Effector CD8-positive, alpha-beta T cell (primary cell): ENCODE data around the gene PIP5K1A.
"Not testable (repeated sequence)": the region's sequence is repeated elsewhere in the genome, so short reads cannot be mapped to it uniquely, and the experiment has no call there.

Source experiments
- DNase-seq: peaks from one replicate; lab custom pipeline; 2025; lab: John Stamatoyannopoulos, UW
- total RNA-seq, 4 experiments: gene quantifications; one replicate each; lab custom pipeline; 2026; lab: John Stamatoyannopoulos, UW

PIP5K1A gene, protein sequence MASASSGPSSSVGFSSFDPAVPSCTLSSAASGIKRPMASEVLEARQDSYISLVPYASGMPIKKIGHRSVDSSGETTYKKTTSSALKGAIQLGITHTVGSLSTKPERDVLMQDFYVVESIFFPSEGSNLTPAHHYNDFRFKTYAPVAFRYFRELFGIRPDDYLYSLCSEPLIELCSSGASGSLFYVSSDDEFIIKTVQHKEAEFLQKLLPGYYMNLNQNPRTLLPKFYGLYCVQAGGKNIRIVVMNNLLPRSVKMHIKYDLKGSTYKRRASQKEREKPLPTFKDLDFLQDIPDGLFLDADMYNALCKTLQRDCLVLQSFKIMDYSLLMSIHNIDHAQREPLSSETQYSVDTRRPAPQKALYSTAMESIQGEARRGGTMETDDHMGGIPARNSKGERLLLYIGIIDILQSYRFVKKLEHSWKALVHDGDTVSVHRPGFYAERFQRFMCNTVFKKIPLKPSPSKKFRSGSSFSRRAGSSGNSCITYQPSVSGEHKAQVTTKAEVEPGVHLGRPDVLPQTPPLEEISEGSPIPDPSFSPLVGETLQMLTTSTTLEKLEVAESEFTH
- 66.2 to 96.6 (median 80.2) reads per million in 4 experiments for total RNA-seq

DNA sequence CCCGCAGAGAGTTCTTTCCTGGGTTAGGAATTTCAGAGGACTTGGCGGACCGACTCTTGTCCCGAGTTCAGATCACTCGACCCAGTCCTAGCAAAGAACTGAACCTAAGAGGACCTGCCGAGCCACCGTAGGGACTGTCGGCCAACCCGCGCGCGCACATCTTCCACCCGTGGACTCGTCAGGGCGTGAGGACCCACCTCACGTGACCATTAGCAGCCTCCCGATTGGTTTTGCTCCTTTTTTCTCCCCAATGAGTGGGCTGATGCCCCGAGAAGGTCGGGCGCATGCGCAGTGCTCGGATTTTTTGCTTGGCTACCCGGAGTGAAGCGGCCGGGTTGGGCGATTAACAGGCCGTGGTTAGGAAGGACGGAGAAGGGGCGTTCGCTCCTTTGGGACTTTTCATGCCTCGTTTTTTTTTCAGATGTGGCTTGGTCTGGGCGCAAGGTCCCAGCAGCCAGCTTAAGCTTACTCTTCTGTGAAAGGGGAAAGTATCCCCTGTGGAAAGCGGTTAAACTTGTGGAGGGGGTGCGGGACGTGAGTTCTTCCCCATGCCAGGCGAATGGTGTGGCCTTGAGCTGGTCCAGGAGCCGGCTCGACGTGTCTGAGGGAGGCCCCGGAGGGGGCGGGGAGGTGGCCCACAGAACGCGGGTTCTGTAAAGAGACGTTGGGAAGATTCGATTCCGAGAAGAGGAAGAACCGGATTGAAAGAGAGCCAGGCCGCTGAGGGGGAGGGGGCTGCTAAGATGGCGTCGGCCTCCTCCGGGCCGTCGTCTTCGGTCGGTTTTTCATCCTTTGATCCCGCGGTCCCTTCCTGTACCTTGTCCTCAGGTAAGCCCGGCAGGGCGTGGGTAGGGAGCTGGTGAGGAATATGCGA, at the start of gene PIP5K1A:
TSS of gene PIP5K1A (plus strand) at position 299 of the 874 bp plus-strand sequence. CDS start at position 744, 445 bp downstream.
- DNase-seq: peak; percentile 99

DNA sequence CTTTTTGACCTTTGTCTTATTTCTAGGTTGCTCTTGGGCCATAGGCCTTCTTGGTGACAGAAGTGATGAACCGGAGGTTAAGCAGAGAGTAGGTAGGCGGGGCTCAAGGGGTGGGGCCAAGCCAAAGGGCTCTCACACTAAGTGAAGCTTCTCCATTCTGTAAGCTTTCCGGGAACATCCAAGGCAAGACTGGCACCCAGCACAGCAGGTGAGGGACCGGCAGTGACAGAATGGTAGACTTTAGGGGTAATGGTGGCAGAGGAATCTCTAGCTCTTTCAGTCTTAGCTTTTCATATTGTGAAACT, 41.9 kb upstream of the PIP5K1A start, which contains the start of gene TNFAIP8L2:
TSS of gene TNFAIP8L2 (plus strand) at position 135 of the 305 bp plus-strand sequence. CDS start 2,049 bp downstream, outside the sequence.
- peak; percentile 48 for DNase-seq

DNA sequence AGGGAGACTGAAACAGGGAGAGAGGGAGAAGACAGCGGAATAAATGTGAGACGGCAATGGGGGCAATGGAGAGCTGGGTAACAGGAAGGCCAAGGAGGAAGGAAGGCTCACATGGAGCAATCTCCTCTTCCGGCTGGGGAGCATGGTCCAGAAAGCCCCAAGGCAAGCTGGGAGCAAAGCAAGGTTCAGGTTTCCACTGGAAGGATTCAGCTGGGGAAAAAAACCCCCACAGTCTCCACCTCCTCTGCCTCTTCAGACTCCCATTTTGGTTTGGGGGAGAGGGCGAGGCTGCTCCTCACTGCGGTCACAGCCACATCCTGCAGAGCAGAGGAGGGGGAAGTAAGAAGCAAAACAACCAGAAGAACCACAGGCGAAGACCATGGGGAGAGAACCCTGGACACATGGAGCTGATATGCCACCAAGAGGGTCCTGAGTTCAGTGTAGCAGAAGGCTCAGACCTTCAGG, 41.3 kb upstream of the PIP5K1A start:
- DNase-seq: peak; percentile 22

DNA sequence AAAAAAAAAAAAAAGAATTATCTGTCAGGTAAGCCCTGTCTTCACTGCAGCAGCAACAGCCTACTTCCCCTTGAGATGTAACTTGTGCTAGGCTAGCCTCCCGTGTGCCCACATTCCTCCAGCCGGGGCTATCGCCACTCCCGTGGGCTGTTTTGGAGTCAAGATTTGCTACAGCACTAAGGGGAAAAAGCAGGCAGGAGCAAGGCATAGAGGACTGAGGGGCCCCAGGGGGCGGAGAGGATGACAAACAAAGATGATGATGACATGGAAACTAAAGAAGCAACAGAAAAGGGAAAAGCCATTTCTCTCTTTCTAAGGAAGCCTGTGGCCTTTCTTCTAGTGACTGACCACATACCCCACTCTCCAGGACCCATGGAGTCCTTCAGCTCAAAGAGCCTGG, 40.0 kb upstream of the PIP5K1A start:
- no peak for DNase-seq

DNA sequence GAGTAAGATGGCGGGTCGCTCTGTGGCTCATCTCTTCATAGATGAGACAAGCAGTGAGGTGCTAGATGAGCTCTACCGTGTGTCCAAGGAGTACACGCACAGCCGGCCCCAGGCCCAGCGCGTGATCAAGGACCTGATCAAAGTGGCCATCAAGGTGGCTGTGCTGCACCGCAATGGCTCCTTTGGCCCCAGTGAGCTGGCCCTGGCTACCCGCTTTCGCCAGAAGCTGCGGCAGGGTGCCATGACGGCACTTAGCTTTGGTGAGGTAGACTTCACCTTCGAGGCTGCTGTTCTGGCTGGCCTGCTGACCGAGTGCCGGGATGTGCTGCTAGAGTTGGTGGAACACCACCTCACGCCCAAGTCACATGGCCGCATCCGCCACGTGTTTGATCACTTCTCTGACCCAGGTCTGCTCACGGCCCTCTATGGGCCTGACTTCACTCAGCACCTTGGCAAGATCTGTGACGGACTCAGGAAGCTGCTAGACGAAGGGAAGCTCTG, 39.6 kb upstream of the PIP5K1A start:
- no peak for DNase-seq

DNA sequence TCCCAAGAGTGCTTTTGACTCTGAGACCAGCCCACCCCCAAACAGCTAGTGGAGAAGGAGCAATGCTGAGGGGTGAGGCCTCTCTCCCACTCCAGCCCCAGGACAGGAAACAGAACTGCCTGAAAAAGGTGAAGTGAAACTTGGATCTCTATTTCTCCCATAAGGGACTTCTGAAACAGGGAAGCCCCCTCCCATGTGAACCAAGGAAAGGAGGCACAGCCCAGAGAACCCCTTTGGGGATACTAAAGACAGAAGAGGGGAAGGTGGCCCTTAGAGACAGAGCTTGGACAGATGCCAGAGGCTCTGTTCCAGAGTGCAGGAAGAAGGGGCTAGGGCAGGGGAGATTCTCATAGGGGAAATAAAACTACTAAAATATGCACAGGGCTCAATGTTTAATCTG, 39.0 kb upstream of the PIP5K1A start:
- no peak for DNase-seq

DNA sequence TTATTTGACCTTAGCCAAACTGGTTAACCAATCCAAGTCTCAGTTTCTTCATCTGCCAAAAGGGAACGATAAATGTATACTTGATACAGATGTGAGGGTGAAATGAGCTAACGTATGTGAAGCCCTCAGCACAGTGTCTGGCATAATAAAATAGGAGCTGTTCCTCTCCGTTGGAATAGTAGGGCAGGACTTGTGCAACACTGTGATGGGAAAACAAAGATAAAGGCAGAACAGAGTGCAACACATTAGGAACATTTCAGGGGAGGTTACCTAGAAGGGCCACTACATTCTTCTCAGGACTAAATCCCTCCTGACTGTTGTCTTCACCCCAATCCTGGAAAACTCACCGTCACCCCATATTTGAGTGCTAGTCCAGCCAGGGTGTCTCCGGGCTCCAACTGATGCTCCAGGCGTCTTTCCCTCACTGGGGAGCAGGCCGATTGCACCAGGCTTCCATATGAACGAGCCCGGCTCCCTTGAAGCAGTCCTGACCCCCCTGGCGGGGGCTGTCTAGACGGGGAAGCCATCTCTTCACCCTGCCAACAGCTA, 33.5 kb upstream of the PIP5K1A start:
- DNase-seq: no peak

DNA sequence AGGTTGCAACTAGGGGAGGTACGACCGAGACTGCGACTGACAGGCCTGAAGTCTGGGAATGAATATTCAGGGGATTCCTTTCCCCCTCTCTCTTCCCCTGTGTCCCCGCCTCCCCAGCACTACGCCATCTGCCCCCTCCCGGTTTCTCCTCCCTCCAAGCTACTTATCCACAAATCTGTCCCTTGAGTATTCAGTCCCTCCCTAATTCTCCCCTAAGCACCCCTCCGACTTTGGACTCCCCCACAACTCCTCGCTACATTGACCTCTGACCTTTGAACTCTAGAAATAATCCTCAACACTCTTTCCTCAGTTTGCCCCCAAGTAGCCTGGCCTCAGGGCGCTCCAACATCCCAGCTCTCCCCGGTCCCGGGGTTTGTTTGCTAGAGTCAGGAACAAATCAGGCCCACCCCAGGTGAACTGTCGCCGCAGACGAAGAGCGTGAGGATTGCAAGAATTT, 33.0 kb upstream of the PIP5K1A start:
- no peak for DNase-seq

DNA sequence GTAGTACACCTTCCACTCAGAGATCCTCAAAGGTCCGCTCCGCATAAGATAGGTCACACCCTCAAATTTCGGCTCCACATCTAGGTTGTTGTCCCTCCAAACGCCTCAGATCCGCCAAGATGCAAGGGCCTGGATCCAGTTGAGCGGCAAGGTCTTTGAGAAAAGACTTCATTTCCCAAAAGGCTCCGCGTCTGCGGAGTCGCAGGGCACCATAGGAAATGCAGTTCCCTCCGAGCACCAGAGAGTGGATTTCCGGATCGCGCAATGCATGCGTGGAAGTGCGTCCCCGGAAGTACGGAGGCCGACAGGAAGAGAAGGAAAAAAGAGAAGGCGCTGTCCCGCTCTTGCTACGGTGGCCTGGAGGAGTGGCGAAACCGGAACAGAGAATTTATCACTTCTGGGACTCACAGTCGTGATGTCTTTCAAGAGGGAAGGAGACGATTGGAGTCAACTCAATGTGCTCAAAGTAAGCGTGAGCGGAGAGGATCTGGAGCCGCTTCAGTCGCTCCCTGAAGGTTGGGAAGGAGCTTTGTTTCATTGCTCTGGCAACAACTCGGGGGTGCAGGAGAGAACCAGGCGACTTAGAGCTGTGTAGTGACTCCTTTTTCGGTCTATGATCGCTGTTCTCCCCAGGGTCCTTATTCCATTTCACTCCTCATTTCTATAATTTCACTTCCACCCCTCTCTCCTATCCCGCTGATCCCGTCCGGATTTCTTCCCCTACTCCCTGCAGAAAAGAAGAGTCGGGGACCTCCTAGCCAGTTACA, 32.4 kb upstream of the PIP5K1A start, which contains the start of the genes LYSMD1 and SCNM1:
TSS of gene LYSMD1 (minus strand) at position 165 of the 767 bp plus-strand sequence. CDS start 644 bp downstream, outside the sequence.
TSS of gene SCNM1 (plus strand) at position 407 of the 767 bp plus-strand sequence. CDS start at position 416, 9 bp downstream.
- peak; percentile 95 for DNase-seq

DNA sequence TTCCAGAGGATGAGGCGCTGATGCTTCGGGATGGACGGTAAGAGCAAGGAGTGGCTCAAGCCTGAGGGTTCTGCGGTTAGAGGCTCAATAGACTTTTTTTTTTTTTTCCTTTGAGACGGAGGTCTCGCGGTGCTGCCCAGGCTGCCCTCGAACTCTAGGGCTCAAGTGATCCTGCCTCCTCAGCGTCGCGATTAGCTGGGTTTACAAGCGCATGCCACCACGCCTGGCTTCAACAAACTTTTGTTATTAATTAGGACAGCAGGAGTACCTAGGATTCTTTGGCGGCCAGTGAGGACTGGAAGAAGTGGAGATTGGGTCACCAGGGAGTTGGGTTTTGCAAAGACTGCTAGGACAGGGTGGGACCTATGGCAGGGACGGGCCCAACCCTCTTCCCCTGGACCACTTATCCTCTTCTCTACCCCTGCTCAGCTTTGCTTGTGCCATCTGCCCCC, 31.8 kb upstream of the PIP5K1A start:
- DNase-seq: no peak

DNA sequence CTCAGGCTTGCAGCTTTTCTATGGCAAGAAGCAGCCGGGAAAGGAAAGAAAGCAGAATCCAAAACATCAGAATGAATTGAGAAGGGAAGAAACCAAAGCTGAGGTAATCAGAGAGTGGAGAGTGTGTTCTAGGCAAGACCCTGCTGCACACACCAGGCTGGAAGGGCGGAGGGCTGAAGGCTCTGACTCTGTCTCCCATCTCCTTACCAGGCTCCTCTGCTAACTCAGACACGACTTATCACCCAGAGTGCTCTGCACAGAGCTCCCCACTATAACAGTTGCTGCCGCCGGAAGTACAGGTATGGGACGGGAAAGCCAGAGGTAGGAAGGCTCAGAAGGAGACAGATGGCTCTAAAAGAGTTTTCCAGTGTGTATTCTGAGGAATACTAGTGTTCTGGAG, 31.2 kb upstream of the PIP5K1A start:
- DNase-seq: no peak

DNA sequence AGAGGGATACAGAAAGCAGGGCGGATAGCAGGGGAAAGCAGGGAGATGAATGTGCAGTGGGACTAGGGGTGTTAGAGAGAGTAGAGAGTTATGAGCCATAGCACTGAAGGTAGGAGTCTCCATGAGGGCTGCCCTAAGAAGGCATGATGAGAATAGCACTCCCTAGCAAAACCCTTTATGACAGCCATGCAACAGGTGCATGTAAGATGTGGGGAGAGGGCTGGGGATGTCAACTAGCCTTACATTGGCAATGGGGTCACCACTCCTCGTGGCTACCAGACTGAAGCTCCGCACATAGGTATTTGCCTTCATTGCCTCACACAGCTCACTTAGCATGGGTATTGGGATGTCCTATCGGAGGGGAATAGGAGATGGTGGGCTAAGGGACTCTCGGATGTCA, 27.2 kb upstream of the PIP5K1A start:
- DNase-seq: no peak

DNA sequence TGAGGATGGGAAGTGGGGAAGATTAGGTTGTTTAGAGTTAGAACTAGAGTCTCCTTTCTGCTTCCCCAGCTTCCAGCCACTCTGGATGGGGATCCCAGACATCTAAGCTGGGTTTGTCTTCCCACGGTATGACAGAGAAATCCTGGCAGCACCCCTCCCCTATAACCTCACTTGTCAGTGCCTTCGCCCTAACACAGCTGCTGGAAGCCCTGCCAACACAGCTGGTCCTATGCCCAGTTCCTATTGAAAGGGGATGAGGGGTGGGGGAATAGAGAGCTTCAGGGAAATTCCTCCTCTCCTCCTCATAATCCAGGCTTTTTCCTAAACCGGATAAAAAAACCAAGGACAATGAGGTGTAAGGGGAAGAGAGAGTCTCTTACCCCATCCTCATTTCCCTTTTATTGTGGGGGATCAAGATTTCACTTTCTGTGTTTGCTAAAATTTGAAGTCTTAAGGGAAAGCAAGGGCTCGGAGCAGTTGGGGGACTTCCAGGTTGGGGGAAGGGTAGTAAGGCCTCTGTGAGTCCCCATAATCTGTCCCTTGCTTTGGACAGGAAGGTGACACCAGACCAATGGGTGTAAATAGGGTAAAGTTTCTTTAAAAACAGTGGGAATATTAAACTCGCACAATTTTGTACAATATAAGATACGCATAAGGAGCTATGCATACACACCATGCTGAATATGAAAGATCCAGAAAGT, 23.2 kb upstream of the PIP5K1A start:
- no peak for DNase-seq

DNA sequence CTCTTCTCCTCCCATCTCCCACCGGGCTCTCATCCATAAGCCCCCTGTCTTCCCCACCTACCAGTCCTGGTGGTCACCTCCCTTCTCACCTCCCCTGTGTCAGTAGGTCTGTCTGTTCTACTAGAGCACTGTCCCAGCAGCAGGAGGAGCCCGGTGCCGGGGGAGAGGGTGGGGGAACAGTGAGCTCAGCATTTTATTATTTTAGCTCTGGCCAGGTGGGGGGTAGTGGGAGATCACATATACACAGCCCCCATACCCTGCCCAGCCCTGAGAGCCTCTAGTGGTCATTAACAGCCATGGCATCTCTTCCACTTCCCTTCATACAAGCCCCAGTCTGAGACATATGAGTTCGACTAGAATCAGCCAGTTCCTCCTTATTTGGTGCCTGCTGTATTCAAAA, 22.5 kb upstream of the PIP5K1A start, which contains the start of gene TMOD4:
TSS of gene TMOD4 (minus strand) at position 119 of the 400 bp plus-strand sequence. CDS start 1,106 bp downstream, outside the sequence.
- no peak for DNase-seq

DNA sequence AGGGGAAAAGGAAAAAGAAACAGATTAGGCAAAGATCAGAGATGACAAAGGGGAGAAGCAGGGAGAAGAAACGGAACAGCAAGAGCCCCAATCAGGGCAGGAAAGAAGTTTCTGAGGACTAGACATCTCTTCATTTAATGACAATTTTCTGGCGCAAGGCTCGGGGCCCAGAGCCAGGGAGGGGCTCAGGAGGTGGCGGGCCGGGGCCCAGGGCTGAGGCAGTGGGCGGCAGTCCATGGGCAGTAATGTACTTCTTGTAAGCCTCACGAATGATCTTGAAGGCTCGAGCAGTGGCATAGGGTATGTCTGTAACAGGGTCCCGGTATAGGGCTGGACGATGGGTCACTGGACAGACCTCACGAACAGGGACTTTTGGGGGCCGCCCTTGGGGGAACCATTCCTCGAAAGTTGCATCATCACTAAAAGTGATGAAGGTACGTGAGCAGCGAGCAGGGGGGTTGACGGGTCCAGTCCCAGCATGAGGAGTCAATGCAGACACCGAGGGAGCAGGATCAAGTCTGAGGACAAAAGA, 21.8 kb upstream of the PIP5K1A start:
- DNase-seq: no peak

DNA sequence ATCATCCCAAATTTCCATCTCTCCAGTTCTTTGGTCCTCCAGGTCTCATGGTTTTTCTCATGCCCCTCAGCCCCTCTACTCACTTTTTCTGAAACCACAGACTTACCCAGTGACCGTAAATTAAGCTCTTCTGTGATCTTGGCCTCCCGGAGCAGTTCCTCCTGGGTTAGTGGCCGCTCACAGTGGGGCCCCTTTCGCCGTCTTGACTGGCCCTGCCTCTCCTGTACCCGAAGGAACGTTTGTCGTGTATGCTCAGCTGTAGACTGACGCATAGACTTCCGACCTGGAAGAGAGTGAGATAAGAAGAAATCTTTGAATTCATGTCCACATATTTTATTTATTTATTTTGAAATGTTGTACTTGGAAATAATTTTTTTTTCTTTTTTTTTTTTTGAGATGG, 14.1 kb upstream of the PIP5K1A start:
- DNase-seq: no peak

DNA sequence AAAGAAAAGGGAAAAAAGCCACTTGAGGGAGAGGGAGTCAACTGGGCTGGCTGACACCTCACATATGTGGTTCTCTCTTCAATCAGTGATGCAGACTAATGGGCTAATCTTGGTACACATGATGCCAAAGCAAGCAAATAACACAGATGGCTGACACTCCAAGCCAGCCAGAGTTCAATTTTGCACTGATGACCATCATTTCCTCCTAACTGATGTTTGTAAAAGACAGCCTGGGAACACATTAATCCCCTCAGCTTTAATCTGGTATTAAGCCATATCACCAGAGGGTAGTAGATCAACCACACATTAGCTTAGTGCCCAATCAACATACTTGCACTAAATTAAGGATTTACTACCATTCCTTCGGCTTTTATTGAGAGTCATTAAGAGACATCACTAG, 11.1 kb upstream of the PIP5K1A start:
- DNase-seq: no peak

DNA sequence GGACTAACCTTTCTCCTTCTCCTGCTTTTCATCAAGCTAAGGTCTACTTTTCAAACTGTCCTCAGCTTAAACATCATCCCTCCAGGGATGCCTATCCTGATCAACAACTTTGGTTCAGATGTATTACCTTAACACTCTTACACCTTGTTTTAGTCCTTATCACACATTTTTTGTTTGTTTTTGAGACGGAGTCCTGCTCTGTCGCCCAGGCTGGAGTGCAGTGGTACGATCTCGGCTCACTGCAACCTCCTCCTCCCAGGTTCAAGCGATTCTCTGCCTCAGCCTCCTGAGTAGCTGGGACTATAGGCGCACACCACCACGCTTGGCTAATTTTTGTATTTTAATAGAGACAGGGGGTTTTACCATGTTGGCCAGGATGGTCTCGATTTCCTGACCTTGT, 9.7 kb upstream of the PIP5K1A start:
- not testable (repeated sequence) for DNase-seq

DNA sequence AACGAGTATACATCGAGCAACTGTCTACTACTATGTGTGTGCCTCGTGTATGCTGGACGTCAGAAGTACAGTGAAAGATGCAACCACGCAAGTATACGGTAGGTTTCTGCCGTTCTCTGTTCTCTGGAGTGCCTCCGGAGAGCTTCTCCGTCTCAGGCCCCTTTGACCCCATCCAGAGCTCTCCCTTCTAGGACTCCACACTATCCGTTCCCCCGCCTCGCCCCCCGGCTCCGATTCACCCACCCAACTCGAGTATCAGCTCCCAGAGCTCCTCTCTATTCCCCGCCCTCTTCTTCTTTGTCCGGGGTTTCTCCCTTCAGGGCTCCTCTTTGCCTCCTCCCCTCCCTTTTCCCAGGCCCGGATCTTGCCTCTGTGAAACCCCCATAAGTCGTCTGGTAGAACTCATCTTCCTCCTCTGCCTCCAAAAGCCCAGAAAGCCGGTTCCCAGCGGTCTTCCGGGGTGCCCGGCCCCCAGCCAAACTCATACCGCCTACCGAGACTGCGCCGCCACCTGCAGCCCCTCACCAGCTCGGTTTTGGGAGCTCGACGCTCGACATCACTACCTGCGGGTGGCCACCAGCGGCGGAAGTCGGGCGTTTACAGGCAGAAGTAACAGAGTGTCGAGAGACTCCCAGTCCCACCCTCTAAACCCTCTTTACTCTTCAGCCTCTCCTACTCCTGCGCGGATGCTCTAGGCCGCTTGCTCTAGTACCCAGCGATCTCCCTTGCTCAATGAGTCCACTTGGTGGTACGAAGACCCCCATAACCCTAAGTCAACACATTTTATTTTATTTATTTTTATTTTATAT, 8.5 kb upstream of the PIP5K1A start, which contains the start of gene VPS72:
TSS of gene VPS72 (minus strand) at position 561 of the 809 bp plus-strand sequence. CDS start at position 485, 76 bp downstream.
- peak; percentile 75 for DNase-seq
